ENCODE measurements around the gene HAGHL. TPM values are rescaled to one million over a fixed set of nuclear protein-coding genes. Genes with fewer than 3 reads are reported as not detected.

HAGHL gene
- total RNA-seq, 2 donors from 2014 or later: 6.4 to 8.1 TPM

- DNase-seq (ENCODE audit: low spot score) (no peak), ATAC-seq (ENCODE audit: insufficient number of reproducible peaks, low FRiP score, low read depth) (no peak)
- Histone ChIP-seq H3K4me3 (no peak overlapping the region), H3K27me3 (replicated peaks; ENCODE audit: insufficient read depth) (peaks cover 23% of the 10 kb centered on the region), H3K27ac (no peak overlapping the region), H3K36me3 (no peaks in the 10 kb centered on the region), H3K4me1 (ENCODE audit: control insufficient read depth in 1 of 2, low read depth in 2 of 2) (peaks cover 4 to 10% of the 10 kb centered on the region in 2 donors), H3K9me3 (no peaks in the 10 kb centered on the region)
- no peak for TF ChIP-seq CTCF (IDR thresholded peaks at IDR 0.05)
Observed at GRCh38 chr16:706189-707061, 20.5 kb upstream of the HAGHL start.

GRCh38 chr16:707062-707538, 19.8 kb upstream of the HAGHL start:
- no peak for DNase-seq (ENCODE audit: low spot score)
- Histone ChIP-seq H3K27me3 (replicated peaks; ENCODE audit: insufficient read depth) (peaks cover 23% of the 10 kb centered on the region), H3K4me1 (ENCODE audit: control insufficient read depth in 1 of 2, low read depth in 2 of 2) (peaks cover 4 to 10% of the 10 kb centered on the region in 2 donors), H3K9me3 (no peaks in the 10 kb centered on the region), H3K4me3 (no peak overlapping the region), H3K36me3 (no peaks in the 10 kb centered on the region), H3K27ac (no peak overlapping the region)
- no peak for TF ChIP-seq CTCF (IDR thresholded peaks at IDR 0.05)
- no peak for ATAC-seq (ENCODE audit: insufficient number of reproducible peaks, low FRiP score, low read depth)

- no peak for ATAC-seq (ENCODE audit: insufficient number of reproducible peaks, low FRiP score, low read depth)
- Histone ChIP-seq H3K4me1 (ENCODE audit: control insufficient read depth in 1 of 2, low read depth in 2 of 2) (peaks cover 4 to 10% of the 10 kb centered on the region in 2 donors), H3K27me3 (replicated peaks; ENCODE audit: insufficient read depth) (peaks cover 23% of the 10 kb centered on the region), H3K36me3 (no peaks in the 10 kb centered on the region), H3K9me3 (no peaks in the 10 kb centered on the region), H3K27ac (no peak overlapping the region), H3K4me3 (no peak overlapping the region)
- no peak for TF ChIP-seq CTCF (IDR thresholded peaks at IDR 0.05)
- DNase-seq (ENCODE audit: low spot score): no peak
Observed at GRCh38 chr16:708019-708418, 18.9 kb upstream of the HAGHL start.

- no peak overlapping the region for H3K4me3 ChIP-seq
- H3K4me1 ChIP-seq (ENCODE audit: control insufficient read depth in 1 of 2, low read depth in 2 of 2): peaks cover 4 to 10% of the 10 kb centered on the region in 2 donors
- H3K36me3 ChIP-seq: no peaks in the 10 kb centered on the region
- no peak for DNase-seq (ENCODE audit: low spot score)
- H3K27me3 ChIP-seq (replicated peaks; ENCODE audit: insufficient read depth): peaks cover 17% of the 10 kb centered on the region
- ATAC-seq (ENCODE audit: insufficient number of reproducible peaks, low FRiP score, low read depth): no peak
- no peak overlapping the region for H3K27ac ChIP-seq
- H3K9me3 ChIP-seq: no peaks in the 10 kb centered on the region
- no peak for TF ChIP-seq CTCF (IDR thresholded peaks at IDR 0.05)
Observed at GRCh38 chr16:708959-709358, 17.9 kb upstream of the HAGHL start.

GRCh38 chr16:709566-710499, 17.1 kb upstream of the HAGHL start:
- H3K36me3 ChIP-seq: no peaks in the 10 kb centered on the region
- no peak overlapping the region for H3K27ac ChIP-seq
- DNase-seq (ENCODE audit: low spot score): no peak
- H3K4me3 ChIP-seq: no peak overlapping the region
- no peaks in the 10 kb centered on the region for H3K9me3 ChIP-seq
- peaks cover 8 to 15% of the 10 kb centered on the region in 2 donors for H3K4me1 ChIP-seq (ENCODE audit: control insufficient read depth in 1 of 2, low read depth in 2 of 2)
- TF ChIP-seq CTCF (IDR thresholded peaks at IDR 0.05): no peak
- ATAC-seq (ENCODE audit: insufficient number of reproducible peaks, low FRiP score, low read depth): no peak
- peaks cover 11% of the 10 kb centered on the region for H3K27me3 ChIP-seq (replicated peaks; ENCODE audit: insufficient read depth)

Measured in thoracic aorta (tissue), 2 donors.